DMS 273 (cell line): Measurements from ENCODE around the gene PSG1.
A peak's percentile ranks its signal among the peaks of the same experiment; 100 is the strongest.
"Not testable (repeated sequence)": the region's sequence is repeated elsewhere in the genome, so short reads cannot be mapped to it uniquely, and the experiment has no call there.

Source experiments
- DNase-seq: peaks from one replicate; lab custom pipeline; 2025; ENCODE audit not compliant: unreplicated experiment; lab: John Stamatoyannopoulos, UW

Gene PSG1

DNA sequence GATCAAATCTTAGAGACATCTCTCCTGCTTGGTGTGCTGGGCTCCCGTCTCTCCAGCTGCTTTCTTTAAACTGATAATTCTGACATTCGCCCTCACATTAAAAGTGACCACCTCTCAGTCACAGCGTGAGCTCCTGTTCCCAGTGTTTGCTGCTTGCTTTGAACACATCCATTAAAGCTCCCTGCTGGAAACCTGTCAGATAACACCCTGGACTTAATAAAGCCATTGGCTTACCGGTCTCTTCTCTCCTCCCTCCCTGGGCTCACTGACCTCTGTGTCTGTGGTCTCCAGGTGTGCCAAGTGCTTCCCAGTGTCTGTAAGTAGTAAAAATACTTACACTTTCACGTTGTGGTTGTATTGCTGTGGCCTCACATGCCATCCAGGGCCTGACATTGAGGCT lies 2.5 kb upstream of the PSG1 start:
- not testable (repeated sequence) for DNase-seq

DNA sequence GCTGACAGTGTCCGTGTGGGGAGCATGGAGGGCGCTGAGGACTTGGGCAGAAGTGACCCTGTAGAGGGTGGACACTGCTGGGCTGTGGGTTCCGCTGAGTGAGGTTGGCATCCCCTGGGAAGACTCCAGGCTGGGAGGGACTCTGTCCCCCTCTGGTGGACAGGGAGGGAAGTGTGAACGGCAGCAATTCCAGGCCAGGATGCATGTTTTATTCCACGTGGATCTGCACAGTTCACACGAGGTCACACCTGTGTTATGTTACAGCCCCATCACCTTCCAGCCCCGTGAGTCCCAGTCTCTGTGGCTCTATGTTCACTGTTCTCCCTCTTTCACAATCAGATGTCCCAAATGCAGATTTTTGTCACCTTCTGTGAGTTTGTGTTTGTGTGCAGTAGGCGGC lies 1.8 kb upstream of the PSG1 start:
- peak; percentile 5 for DNase-seq

DNA sequence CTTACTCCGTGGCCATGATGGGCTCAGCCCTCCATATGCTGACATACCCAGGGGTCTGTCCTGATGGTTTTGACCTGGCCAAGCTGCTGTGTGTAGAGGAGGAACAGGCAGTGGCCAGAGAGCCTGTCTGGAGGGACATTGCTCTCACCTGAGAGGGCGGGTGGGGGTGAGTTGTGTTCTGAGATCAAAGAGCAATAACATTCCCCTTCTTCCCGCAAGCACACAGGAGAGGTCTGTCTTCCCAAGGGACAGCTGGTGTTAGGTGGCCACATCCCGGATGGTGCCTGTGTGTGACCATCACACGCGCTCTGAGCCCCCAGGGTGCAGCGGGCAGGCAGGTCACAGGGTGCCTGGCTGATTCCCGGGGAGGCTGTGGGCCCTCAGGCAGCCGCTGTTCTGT lies 1.1 kb upstream of the PSG1 start:
- DNase-seq = not testable (repeated sequence)

DNA sequence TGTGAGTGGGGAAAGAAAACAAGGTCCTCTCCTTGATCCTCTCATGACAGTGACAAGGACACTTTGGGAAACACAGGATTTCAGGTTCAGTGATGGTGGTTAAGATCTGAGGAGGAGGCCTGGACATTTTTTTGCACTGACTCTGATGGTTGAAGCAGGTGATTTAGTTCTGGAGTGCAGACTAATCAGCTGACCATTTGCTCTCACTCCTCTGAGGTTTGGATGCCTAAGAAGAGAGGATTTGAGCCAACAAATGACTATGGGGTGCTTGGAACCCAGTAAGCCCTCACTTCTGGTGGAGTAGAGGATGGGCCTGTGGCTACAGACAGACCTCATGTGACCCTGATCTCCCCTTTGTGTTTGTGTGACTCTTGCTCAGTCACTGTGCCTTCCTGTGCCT lies 2.9 kb downstream of the PSG1 start:
- DNase-seq = not testable (repeated sequence)

DNA sequence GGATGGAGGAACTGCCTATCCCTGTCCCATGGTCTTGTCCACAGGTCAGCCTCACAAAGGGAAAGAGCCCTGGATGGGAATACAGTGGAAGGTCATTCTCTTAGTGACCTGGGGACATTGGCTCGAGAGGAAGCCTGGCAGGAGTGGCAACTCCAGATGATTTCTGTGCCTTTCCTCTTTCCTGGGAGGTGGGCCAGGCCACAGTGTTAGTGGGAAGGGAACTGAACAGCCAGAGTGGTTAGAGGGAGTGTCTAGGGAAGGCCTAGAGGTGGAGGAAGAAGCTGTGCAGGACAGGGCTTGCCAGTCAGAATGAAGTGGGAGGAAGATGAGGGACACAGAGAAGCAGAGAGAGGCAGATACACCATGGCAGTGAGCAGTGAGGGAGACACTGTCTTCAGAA lies 3.6 kb downstream of the PSG1 start:
- DNase-seq = not testable (repeated sequence)

DNA sequence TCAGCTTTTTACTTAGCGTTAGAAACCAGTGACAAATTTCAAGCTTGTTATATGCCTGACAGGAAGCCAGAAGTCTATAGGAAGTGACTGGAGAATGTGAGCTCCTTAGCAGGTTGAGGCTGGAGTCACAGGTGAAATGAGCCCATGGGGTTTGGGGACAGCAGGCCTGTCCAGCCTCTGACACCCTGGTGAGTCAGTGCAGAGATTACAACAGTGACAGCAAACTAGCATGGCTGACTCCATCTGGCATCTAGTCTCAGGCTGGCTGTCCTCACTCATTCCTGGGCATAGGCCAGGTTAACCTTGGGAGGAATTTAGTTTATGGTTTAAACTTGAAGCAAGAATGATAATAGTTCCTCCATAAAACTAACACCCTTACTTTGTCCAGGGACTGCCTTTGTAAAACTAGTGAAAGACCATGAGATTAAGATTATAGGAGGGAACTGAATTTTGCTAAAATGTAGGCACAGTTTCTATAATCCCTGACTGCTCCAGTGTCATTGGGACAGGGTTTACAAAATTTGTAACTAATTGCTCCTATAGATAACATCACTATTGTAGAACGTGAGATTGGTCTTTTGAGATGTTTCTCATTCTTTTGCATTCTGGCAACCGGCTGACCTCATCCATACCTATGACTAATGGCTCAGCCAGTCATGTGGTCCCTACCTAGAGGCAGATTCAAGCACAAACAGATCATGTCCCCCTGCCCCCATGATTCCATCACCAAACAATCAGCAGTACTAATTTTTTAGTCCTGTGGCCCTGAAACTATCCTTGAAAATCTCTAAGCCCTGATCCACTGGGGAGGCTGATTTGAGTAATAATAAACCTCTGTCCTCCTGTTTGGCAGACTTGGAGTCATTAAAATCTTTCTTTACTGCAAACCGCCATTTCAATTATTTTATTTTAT lies 4.4 kb downstream of the PSG1 start:
- DNase-seq = not testable (repeated sequence)

DNA sequence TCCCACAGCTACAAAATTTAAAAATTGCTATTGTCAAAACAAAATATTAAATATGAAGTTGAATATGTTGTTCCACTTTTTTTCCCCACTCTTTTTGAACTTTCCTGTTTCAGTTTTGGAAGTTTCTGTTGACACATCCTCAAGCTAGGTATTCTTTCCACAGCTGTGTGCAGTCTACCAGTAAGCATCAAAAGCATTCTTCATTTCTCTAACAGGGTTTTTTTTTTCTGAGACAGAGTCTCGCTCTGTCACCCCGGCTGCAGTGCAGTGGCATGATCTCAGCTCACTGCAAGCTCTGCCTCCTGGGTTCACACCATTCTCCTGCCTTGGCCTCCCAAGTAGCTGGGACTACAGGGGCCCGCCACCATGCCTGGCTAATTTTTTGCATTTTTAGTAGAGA lies 5.4 kb downstream of the PSG1 start:
- DNase-seq = not testable (repeated sequence)

DNA sequence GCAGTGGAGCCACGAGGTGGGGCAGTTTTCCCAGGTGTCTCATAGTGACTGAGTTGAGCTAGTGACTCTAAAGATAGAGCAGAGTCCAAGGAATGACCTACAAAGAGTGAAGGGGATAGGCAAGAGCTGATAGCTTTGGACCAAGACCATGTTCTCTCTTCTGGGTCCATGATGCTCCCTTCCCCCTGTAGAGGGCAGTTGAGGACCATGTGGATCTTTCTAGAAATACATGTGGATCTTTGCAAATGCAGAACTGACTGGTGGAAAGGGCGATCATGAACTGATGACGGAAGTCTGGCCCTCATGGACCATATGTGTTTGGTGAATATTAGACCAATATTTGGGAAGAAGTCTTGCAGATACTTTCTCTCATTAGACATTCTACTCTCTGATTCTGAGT lies 6.9 kb downstream of the PSG1 start:
- DNase-seq = no peak

DNA sequence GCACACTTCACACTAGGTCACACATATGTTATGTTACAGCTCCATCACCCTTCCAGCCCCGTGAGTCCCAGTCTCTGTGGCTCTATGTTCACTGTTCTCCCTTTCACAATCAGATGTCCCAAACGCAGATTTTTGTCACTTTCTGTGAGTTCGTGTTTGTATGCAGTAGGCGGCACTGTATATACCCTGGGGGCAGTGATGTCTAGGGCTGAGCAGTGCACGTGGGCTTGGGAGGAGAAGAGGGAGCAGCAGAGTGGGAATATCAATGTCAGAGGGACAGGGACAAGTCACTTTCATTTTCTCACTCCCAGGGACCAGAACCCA lies 22.0 kb downstream of the PSG1 start:
- no peak for DNase-seq

DNA sequence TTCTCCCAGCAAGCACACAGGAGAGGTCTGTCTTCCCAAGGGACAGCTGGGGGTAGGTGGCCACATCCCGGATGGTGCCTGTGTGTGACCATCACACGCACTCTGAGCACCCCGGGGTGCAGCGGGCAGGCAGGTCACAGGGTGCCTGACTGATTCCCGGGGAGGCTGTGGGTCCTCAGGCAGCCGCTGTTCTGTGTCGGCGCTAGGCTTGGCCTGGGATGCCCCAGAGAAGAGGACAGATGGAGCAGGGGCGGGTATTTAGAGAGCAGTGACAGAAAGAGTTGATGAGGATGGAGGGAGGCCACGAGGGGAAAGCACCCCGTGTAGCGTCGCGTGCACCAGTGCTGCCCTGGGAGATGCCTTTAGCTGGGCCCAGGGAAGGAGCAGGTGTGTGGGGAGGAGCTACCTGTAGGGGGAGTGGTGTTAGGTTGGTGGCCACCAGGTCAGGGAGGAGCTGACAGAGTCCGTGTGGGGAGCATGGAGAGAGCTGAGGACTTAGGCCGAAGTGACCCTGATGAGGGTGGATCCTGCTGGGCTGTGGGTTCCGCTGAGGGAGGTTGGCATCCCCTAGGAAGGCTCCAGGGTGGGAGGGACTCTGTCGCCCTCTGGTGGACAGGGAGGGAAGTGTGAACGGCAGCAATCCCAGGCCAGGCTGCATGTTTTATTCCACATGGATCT lies 22.5 kb downstream of the PSG1 start:
- DNase-seq = peak; percentile 0

DNA sequence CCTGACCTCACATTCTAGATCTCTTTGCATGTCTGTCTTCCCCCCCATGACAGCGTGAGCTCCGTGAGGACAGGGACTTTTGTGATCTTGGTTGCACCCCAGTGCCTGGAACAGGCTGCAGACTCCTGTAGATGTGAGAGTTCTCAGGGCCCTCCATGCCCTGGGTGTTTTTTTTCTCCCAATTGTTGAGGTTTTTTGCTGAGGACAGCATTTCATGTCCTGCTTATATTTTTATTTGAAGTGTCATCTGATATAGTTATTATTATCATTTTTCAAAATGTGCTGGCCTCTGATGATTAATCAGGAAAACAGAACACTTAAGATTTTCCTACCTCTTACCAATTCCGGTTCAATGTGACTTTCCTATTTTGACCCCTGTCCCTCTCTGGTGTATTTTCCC lies 24.8 kb downstream of the PSG1 start:
- not testable (repeated sequence) for DNase-seq

DNA sequence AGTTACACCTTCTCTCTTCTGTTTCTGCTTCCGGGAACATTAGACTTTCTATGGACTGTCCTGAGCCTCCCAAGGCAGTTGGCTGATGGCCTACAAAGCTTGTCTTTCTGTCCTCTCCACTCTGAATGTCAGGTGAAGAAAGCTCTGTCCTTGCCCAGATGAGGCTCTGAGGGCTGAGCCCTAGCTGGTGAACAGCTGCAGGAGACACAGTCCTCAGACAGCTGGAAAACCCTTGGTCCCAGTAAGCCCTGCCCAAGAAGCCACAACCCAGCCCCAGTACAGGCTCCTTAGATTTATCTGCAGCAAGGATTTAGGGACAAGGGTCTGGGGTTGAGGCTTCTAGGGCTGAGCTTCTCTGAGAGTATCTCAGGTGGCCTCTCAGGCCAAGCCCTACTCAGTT lies 26.3 kb downstream of the PSG1 start:
- not testable (repeated sequence) for DNase-seq

DNA sequence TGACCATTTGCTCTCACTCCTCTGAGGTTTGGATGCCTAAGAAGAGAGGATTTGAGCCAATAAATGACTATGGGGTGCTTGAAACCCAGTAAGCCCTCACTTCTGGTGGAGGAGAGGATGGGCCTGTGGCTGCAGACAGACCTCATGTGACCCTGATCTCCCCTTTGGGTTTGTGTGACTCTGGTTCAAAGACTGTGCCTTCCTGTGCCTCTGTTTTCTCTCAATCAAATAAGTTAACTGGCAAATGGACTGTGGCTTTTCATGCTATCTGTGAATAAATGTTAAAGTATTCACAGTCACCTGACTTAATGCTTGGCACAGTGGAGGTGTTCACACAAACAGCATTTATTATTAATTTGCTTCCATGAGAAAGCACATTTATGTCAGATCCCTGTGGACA lies 26.7 kb downstream of the PSG1 start:
- DNase-seq = not testable (repeated sequence)

DNA sequence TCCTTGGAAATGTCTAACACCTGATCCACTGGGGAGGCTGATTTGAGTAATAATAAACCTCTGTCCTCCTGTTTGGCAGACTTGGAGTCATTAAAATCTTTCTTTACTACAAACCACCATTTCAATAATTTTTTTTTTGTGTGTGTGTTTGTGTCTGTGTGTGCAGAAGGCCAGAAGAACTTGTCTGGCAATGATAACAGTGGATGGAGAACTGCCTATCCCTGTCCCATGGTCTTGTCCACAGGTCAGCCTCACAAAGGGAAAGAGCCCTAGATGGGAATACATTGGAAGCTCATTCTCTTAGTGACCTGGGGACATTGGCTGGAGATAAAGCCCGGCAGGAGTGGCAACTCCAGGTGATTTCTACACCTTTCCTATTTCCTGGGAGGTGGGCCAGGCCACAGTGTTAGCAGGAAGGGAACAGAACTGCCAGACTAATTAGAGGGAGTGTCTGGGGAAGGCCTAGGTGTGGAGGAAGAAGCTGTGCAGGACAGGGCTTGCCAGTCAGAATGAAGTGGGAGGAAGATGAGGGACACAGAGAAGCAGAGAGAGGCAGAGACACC lies 27.7 kb downstream of the PSG1 start:
- DNase-seq = not testable (repeated sequence)

DNA sequence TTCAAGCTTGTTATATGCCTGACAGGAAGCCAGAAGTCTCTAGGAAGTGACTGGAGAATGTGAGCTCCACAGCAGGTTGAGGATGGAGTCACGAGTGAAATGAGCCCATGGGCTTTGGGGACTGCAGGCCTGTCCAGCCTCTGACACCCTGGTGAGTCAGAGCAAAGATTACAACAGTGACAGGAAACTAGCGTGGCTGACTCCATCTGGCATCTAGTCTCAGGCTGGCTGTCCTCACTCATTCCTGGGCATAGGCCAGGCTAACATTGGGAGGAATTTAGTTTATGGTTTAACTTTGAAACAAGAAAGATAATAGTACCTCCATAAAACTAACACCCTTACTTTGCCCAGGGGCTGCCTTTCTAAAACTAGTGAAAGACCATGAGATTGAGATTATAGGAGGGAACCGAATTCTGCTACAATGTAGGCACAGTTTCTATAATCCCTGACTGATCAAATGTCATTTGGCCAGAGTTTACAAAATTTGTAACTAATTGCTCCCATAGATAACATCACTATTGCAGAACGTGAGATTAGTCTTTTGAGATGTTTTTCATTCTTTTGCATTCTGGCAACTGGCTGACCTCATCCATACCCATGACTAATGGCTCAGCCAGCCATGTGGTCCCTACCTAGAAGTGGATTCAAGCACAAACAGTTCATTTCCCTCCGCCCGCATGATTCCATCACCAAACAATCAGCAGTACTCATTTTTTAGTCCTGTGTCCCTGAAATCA lies 28.4 kb downstream of the PSG1 start:
- no peak for DNase-seq

DNA sequence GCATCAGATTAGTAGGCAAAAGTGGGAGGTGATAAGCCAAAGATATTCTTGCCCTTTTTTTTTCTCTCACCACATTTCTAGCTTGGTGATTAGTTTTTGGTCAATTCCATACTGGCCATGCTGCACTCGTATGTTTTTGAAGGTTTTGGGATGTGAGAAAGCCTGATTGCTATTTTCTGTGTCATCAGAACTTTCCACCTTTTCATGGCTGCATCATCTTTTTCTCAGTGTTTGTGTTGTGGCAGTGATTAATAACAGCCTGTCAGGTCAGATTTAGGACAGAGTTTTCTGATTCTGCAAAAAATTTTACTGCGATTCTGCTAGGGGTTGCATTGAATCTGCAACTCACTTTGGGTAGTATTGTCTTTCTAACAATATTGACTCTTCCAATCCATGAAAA lies 32.9 kb downstream of the PSG1 start:
- no peak for DNase-seq

DNA sequence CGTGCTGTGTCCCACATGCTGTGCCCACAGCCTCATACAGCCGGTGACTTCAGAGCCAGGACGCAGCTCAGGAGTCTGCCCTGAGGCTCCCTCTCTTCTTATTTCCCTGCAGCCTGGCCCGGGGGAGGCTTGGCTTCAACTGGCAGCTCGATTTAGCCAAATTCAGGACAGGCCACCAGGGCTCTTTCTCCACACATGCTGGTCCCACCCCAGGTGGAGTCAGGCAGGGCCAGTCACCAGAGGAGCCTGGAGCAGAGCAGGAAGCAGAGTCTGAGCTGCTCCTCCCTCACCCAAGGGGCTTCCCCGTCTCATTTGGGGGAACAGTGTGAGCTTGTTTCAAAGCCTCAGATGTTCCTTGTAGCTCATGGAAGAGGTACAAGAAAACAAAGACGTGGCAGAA lies 35.9 kb downstream of the PSG1 start:
- DNase-seq = not testable (repeated sequence)

DNA sequence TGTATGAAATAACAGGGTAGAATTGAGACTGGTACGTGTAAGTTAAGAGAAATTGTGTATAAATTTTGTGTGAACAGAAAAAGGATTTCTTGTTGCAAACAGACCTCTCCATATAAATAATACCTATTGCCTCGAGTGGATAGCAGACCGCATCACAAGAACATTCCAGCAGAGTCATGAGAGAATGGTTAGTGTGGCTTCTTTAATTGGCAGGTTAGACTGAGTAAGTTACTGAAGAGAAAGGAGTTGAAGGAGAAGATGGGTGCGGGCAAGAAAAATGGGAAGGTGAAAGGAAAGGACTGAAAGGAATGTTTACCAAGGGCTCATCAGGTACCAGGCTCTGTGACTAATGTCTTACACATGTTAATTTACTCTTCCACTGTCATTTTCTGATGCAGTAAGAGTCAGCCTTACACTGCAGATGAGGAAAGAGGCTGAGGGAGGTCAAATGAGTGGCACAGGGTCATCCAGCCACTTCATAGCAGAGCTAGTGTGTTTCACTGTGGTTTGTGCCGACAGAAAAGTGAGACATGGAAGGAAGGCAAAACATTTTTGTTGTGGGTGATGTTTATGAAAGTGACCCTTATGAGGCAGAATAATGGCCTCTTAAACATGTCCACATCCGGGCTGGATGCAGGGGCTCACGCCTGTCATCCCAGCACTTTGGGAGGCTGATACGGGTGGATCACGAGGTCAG lies 46.6 kb downstream of the PSG1 start:
- not testable (repeated sequence) for DNase-seq

DNA sequence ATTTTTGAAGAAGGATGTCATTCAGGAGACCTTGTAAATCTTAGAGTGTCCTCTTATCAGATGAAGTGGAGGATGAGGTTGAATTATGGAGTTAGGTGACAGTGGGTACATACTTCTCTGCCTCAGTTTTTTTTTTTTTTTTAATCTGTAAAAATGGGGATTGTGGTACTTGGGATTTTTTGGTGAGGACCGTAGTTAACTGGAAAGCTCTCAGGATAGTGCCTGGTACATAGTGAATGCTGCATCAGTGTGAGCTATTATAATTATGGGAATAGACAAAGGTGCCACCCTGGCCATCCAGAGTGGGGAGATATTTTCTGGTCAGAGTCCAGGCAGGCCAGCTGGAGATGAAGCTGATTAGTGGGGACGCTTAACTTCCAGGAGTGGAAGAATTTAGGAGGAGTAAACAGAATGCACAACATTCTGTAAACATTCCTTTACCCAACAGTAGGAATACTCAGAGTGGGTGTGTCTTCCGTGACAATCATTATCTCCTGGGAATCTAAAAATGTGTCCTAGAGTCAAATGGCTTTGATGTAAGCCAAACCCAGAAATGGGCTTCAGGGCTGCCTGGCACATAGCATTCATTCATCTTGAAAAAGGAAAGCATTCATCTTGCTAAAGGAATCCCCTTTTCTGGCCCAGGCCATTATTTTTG lies 47.4 kb downstream of the PSG1 start:
- not testable (repeated sequence) for DNase-seq
